B cell (primary cell): Measurements from ENCODE around the gene ATP8A1.

ENCODE experiments used
- EZH2 ChIP-seq: IDR thresholded peaks from 2 replicates; pipeline ENCODE4 v1.6.1; 2012; ENCODE audit warnings: borderline replicate concordance, low read depth, mild to moderate bottlenecking, moderate library complexity, low read length; ENCODE audit not compliant: insufficient read depth, poor library complexity, severe bottlenecking
- TF ChIP-seq, protein P1 (sequence below): fragments of 200-600 bp; IDR thresholded peaks from one replicate; pipeline ENCODE4 v1.8.0; 2022; ENCODE audit warnings: antibody characterized with exemption, mild to moderate bottlenecking

DNA sequence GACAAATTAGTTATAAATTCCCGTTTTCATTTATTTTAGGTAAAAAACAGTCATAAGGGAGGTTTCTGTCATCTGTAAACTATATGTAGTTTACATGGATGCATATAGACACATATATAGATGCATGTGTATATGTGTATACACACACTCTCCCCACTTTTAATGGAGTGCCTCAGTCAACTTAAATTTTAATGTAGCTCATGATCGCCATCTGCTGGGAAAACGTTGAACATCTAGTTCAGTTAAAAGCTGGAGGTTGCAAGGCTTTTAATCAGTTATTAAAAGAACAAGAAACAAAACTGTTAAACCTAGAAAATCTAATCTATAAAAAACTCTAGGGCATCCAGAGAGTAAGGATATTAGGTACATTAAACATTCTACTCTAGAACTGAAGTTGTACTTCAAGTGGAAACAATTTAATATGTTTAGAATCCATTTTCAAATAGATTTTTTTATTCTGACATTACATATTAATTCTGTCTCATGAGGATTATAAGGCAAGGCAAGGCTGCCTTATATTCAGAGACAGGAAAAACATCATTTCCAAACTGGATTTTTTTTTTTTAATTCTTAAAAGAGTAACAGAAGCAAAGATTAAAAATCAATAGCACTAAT is 137.0 kb downstream of the ATP8A1 start:
- no peak for TF ChIP-seq EZH2
- TF ChIP-seq, protein P1, sequence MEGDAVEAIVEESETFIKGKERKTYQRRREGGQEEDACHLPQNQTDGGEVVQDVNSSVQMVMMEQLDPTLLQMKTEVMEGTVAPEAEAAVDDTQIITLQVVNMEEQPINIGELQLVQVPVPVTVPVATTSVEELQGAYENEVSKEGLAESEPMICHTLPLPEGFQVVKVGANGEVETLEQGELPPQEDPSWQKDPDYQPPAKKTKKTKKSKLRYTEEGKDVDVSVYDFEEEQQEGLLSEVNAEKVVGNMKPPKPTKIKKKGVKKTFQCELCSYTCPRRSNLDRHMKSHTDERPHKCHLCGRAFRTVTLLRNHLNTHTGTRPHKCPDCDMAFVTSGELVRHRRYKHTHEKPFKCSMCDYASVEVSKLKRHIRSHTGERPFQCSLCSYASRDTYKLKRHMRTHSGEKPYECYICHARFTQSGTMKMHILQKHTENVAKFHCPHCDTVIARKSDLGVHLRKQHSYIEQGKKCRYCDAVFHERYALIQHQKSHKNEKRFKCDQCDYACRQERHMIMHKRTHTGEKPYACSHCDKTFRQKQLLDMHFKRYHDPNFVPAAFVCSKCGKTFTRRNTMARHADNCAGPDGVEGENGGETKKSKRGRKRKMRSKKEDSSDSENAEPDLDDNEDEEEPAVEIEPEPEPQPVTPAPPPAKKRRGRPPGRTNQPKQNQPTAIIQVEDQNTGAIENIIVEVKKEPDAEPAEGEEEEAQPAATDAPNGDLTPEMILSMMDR: peak; percentile 90
